GM12878 (cell line): ENCODE measurements around the gene CFAP299. TPM values are rescaled to one million over a fixed set of nuclear protein-coding genes. Genes with fewer than 3 reads are reported as not detected.

Source experiments
- ATAC-seq: fragments of 200-7000 bp; cut with Tn5 transposase; 3 replicates; pipeline ENCODE4 v1.9.1; 2020; ENCODE audit warnings: mild to moderate bottlenecking, moderate library complexity
- BruUV-seq: library from RNA; stranded (reverse); fragments of 400-500 nt; replicated peaks from 2 replicates; lab custom pipeline; 2021; lab: Mats Ljungman, UMichigan
- CTCF ChIA-PET: fragments of 300-600 bp; sonication (Branson Sonifier 250); formaldehyde crosslinking; extraction: SDS; loops from one replicate; lab custom pipeline; 2021; ENCODE audit warnings: inconsistent platforms; lab: Yijun Ruan, JAX
- POLR2A ChIA-PET: fragments of 350-600 bp; formaldehyde crosslinking; extraction: SDS; loops from one replicate; lab custom pipeline; 2021; ENCODE audit warnings: inconsistent platforms; lab: Charles Lee
- RAD21 ChIA-PET: fragments of 300-600 bp; sonication (Branson Sonifier 250); formaldehyde crosslinking; loops from one replicate; lab custom pipeline; 2023; ENCODE audit warnings: antibody characterized with exemption; ENCODE audit not compliant: unreplicated experiment; lab: Charles Lee
- SMC1A ChIA-PET: fragments of 300-600 bp; sonication (Branson Sonifier 250); formaldehyde crosslinking; loops from one replicate; lab custom pipeline; 2023; ENCODE audit not compliant: unreplicated experiment, uncharacterized antibody; lab: Charles Lee
- DNase-seq: peaks from one replicate; pipeline ENCODE4 v3.0.0-alpha.2; 2011; ENCODE audit warnings: low read depth, low spot score
- FAIRE-seq: peaks from 3 replicates; lab custom pipeline; 2011; peaks lifted over from hg19 to GRCh38; lab: Jason Lieb, UNC
- H2AFZ ChIP-seq: 2 replicates; pipeline ENCODE4 v1.6.0; 2011; ENCODE audit warnings: low read depth, low read length, control low read depth; ENCODE audit not compliant: control insufficient read depth
- H3K27ac ChIP-seq: 2 replicates; pipeline ENCODE4 v1.5.1; 2011; ENCODE audit warnings: control low read depth; ENCODE audit not compliant: control insufficient read depth, insufficient read depth
- H3K27me3 ChIP-seq, 2 experiments: replicated peaks in 1 of 2; 2 replicates each; pipeline versions ENCODE4 v1.6.0 to v1.6.1; 2011; ENCODE audit warnings: low read length in 1 of 2; ENCODE audit not compliant: control insufficient read depth in 2 of 2, insufficient read depth in 2 of 2
- H3K36me3 ChIP-seq, 2 experiments: 2 replicates each; pipeline ENCODE4 v1.5.1; 2011; ENCODE audit warnings: low read length in 1 of 2; ENCODE audit not compliant: control insufficient read depth in 2 of 2, insufficient read depth in 2 of 2
- H3K4me1 ChIP-seq: 2 replicates; pipeline ENCODE4 v1.6.1; 2011; ENCODE audit warnings: mild to moderate bottlenecking, low read length, moderate library complexity, mixed read lengths; ENCODE audit not compliant: control insufficient read depth, insufficient read depth
- H3K4me2 ChIP-seq: 2 replicates; pipeline ENCODE4 v1.6.0; 2011; ENCODE audit warnings: control low read depth; ENCODE audit not compliant: control insufficient read depth, insufficient read depth
- H3K4me3 ChIP-seq: fragments of 200-600 bp; sonication (generic); 2 replicates; pipeline ENCODE4 v1.5.1; 2016
- H3K79me2 ChIP-seq: 2 replicates; pipeline ENCODE4 v1.6.0; 2011; ENCODE audit warnings: low read length; ENCODE audit not compliant: control insufficient read depth, insufficient read depth
- H3K9ac ChIP-seq: 2 replicates; pipeline ENCODE4 v1.8.0; 2011; ENCODE audit warnings: low read length, control low read depth, mixed read lengths; ENCODE audit not compliant: control insufficient read depth, insufficient read depth
- H3K9me3 ChIP-seq: replicated peaks from 3 replicates; pipeline ENCODE4 v1.5.1; 2011; ENCODE audit warnings: mild to moderate bottlenecking, low read length; ENCODE audit not compliant: control insufficient read depth, insufficient read depth
- H4K20me1 ChIP-seq: 2 replicates; pipeline ENCODE4 v1.6.0; 2011; ENCODE audit not compliant: control insufficient read depth, insufficient read depth
- ATF7 ChIP-seq: fragments of 450-650 bp; IDR thresholded peaks from 2 replicates; pipeline ENCODE4 v1.6.1; 2016; ENCODE audit warnings: low read depth, mild to moderate bottlenecking
- E2F8 ChIP-seq: fragments of 450-650 bp; IDR thresholded peaks from 2 replicates; pipeline ENCODE4 v1.6.1; 2018; ENCODE audit warnings: mild to moderate bottlenecking, low read depth, moderate library complexity; ENCODE audit not compliant: partially characterized antibody
- EED ChIP-seq: sonication (generic); IDR thresholded peaks from 2 replicates; pipeline ENCODE4 v1.6.1; 2016; ENCODE audit warnings: antibody characterized with exemption, low read depth
- ELK1 ChIP-seq: IDR thresholded peaks from 2 replicates; pipeline ENCODE4 v1.6.1; 2012; ENCODE audit warnings: low read depth, low read length, improper control_type of control experiment
- HDAC6 ChIP-seq: fragments of 200-600 bp; sonication (generic); IDR thresholded peaks from one replicate; pipeline ENCODE4 v1.8.0; 2017; ENCODE audit warnings: antibody characterized with exemption; ENCODE audit not compliant: unreplicated experiment
- JUNB ChIP-seq: IDR thresholded peaks from 2 replicates; pipeline ENCODE4 v1.6.1; 2016; ENCODE audit warnings: antibody characterized with exemption, mild to moderate bottlenecking
- KAT2A ChIP-seq: conservative IDR thresholded peaks from 2 replicates; pipeline ENCODE4 v1.6.1; 2011; ENCODE audit warnings: low read depth, low read length; ENCODE audit not compliant: control insufficient read depth
- MEF2A ChIP-seq: IDR thresholded peaks from 2 replicates; pipeline ENCODE4 v1.6.1; 2011; ENCODE audit warnings: low read depth, mild to moderate bottlenecking, low read length, moderate library complexity; ENCODE audit not compliant: insufficient read depth
- MTA2 ChIP-seq: fragments of 450-650 bp; IDR thresholded peaks from 2 replicates; pipeline ENCODE4 v1.6.1; 2016; ENCODE audit warnings: low read depth, mild to moderate bottlenecking, moderate library complexity
- NR2C2 ChIP-seq: IDR thresholded peaks from 2 replicates; pipeline ENCODE4 v1.6.1; 2011; ENCODE audit warnings: borderline replicate concordance, low read depth; ENCODE audit not compliant: control insufficient read depth, insufficient read length
- POU2F2 ChIP-seq: IDR thresholded peaks from 3 replicates; pipeline ENCODE4 v1.6.1; 2011; ENCODE audit warnings: low read depth, mild to moderate bottlenecking, low read length, borderline replicate concordance
- TARDBP ChIP-seq: IDR thresholded peaks from 2 replicates; pipeline ENCODE4 v1.6.1; 2016; ENCODE audit warnings: borderline replicate concordance
- WGBS: methylation state at CpG from one replicate; pipeline ENCODE4 v1.1.6; 2016; ENCODE audit warnings: low lambda C conversion rate; ENCODE audit not compliant: insufficient replicate concordance, insufficient coverage; ENCODE audit errors: missing lambda C conversion rate; 5-methylcytosine and 5-hydroxymethylcytosine counted together
- in situ Hi-C: fragments of 300-500 bp; cut with MboI; formaldehyde crosslinking; loops from 9 replicates; pipeline ENCODE4 v1.14.3; 2018; ENCODE audit warnings: mixed read lengths
- intact Hi-C: fragments of 100-400 bp; cut with micrococcal nuclease; formaldehyde crosslinking; loops from one replicate; pipeline ENCODE4 v1.14.2; 2022; ENCODE audit not compliant: unreplicated experiment
- polyA plus RNA-seq, 11 experiments: library from polyadenylated mRNA; depleted of rRNA in 4 of 11; unstranded in 6 of 11; stranded (reverse) in 5 of 11; fragments of >200 nt; fragmentation: Nextera tagmentation in 4 of 11; fragmentation: Illumina TruSeq in 1 of 11; extraction: Ambion mirVana in 4 of 11; extraction: Trizol in 1 of 11; gene quantifications; 1 replicate in 1 of 11; 2 replicates in 10 of 11; pipeline versions ENCODE4 v1.2.1 to v1.2.3, GENCODE V29; 2011 to 2016; ENCODE audit warnings: inconsistent platforms in 2 of 11, missing spikeins in 2 of 11, low read depth in 1 of 11
- total RNA-seq, 4 experiments: library from RNA; depleted of rRNA in 3 of 4; stranded (reverse); fragments of >200 nt in 3 of 4; fragmentation: Illumina TruSeq in 1 of 4; extraction: Trizol in 1 of 4; gene quantifications; 2 replicates each; pipeline versions ENCODE4 v1.2.1 to v1.2.3, GENCODE V29; 2013 to 2021
- TF ChIP-seq, protein P1 (sequence below): fragments of 450-650 bp; IDR thresholded peaks from 2 replicates; pipeline ENCODE4 v1.6.1; 2016; ENCODE audit warnings: mild to moderate bottlenecking
- TF ChIP-seq, protein P2 (sequence below): IDR thresholded peaks from 2 replicates; pipeline ENCODE4 v1.6.1; 2012; ENCODE audit warnings: improper control_type of control experiment, low read depth, low read length; ENCODE audit not compliant: insufficient replicate concordance

Gene CFAP299
- total and polyA plus RNA-seq, 10 of the 15 experiments (the other 5 are each of a cell fraction or from before 2014, with no cell fraction given), result 0.06 to 0.34 TPM; not detected in 8

GRCh38 chr4:80811406-80811805, 475.9 kb downstream of the CFAP299 start:
- no peak for DNase-seq
- Histone ChIP-seq H3K4me2 (no peak overlapping the region), H3K4me3 (no peak overlapping the region), H3K27me3 (no peaks in the 10 kb centered on the region), H4K20me1 (no peaks in the 10 kb centered on the region), H3K9ac (no peak overlapping the region), H3K9me3 (no peaks in the 10 kb centered on the region), H3K4me1 (no peaks in the 10 kb centered on the region), H3K27ac (no peak overlapping the region), H2AFZ (no peak overlapping the region), H3K36me3 (no peaks in the 10 kb centered on the region), H3K79me2 (no peaks in the 10 kb centered on the region)
- SMC1A ChIA-PET, result interaction anchor here (0.9 to 1.5 kb wide), 8 partner anchors 8 to 215 kb away, joined by 3 to 5 read pairs (median 3); no protein-coding TSS in a partner anchor
- ATAC-seq, result peak; percentile 69
- FAIRE-seq, result no peak
- RAD21 ChIA-PET, result interaction anchor here (1.3 kb wide), 1 partner anchor 180 kb away, joined by 3 read pairs; no protein-coding TSS in a partner anchor
- no TSS peak for BruUV-seq
- in situ Hi-C loops (no loop called here), intact Hi-C loops (no loop called here)
- CTCF ChIA-PET, result interaction anchor here (0.7 to 1.8 kb wide), 6 partner anchors 10 to 229 kb away, joined by 3 to 4 read pairs (median 3); no protein-coding TSS in a partner anchor
- POLR2A ChIA-PET, result no interaction called here
- 2% methylated on average over 3 of the region's 3 CpGs for WGBS
- TF ChIP-seq MEF2A, result no peak
- no peak for TF ChIP-seq HDAC6
- TF ChIP-seq MTA2, result no peak
- TF ChIP-seq TARDBP, result no peak
- no peak for TF ChIP-seq JUNB
- TF ChIP-seq ATF7, result no peak
- TF ChIP-seq, protein P1, sequence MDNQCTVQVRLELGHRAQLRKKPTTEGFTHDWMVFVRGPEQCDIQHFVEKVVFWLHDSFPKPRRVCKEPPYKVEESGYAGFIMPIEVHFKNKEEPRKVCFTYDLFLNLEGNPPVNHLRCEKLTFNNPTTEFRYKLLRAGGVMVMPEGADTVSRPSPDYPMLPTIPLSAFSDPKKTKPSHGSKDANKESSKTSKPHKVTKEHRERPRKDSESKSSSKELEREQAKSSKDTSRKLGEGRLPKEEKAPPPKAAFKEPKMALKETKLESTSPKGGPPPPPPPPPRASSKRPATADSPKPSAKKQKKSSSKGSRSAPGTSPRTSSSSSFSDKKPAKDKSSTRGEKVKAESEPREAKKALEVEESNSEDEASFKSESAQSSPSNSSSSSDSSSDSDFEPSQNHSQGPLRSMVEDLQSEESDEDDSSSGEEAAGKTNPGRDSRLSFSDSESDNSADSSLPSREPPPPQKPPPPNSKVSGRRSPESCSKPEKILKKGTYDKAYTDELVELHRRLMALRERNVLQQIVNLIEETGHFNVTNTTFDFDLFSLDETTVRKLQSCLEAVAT, result no peak
- TF ChIP-seq NR2C2, result no peak
- TF ChIP-seq, protein P2, sequence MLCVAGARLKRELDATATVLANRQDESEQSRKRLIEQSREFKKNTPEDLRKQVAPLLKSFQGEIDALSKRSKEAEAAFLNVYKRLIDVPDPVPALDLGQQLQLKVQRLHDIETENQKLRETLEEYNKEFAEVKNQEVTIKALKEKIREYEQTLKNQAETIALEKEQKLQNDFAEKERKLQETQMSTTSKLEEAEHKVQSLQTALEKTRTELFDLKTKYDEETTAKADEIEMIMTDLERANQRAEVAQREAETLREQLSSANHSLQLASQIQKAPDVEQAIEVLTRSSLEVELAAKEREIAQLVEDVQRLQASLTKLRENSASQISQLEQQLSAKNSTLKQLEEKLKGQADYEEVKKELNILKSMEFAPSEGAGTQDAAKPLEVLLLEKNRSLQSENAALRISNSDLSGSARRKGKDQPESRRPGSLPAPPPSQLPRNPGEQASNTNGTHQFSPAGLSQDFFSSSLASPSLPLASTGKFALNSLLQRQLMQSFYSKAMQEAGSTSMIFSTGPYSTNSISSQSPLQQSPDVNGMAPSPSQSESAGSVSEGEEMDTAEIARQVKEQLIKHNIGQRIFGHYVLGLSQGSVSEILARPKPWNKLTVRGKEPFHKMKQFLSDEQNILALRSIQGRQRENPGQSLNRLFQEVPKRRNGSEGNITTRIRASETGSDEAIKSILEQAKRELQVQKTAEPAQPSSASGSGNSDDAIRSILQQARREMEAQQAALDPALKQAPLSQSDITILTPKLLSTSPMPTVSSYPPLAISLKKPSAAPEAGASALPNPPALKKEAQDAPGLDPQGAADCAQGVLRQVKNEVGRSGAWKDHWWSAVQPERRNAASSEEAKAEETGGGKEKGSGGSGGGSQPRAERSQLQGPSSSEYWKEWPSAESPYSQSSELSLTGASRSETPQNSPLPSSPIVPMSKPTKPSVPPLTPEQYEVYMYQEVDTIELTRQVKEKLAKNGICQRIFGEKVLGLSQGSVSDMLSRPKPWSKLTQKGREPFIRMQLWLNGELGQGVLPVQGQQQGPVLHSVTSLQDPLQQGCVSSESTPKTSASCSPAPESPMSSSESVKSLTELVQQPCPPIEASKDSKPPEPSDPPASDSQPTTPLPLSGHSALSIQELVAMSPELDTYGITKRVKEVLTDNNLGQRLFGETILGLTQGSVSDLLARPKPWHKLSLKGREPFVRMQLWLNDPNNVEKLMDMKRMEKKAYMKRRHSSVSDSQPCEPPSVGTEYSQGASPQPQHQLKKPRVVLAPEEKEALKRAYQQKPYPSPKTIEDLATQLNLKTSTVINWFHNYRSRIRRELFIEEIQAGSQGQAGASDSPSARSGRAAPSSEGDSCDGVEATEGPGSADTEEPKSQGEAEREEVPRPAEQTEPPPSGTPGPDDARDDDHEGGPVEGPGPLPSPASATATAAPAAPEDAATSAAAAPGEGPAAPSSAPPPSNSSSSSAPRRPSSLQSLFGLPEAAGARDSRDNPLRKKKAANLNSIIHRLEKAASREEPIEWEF, result no peak
- no peak for TF ChIP-seq ELK1
- no peak for TF ChIP-seq E2F8
- no peak for TF ChIP-seq POU2F2
- no peak for TF ChIP-seq KAT2A
- no peak for TF ChIP-seq EED
